Smooth muscle cell of the coronary artery (primary cell): ENCODE measurements around the gene SEZ6L2. TPM values are rescaled to one million over a fixed set of nuclear protein-coding genes. Genes with fewer than 3 reads are reported as not detected.

Source experiments
- total RNA-seq: library from RNA; depleted of rRNA; stranded (reverse); fragments of >200 nt; gene quantifications from 2 replicates; pipeline ENCODE4 v1.2.3, GENCODE V29; 2014; ENCODE audit warnings: low replicate concordance

Gene SEZ6L2
- total RNA-seq, result 2.3 and 6.6 TPM in 2 replicates

DNA sequence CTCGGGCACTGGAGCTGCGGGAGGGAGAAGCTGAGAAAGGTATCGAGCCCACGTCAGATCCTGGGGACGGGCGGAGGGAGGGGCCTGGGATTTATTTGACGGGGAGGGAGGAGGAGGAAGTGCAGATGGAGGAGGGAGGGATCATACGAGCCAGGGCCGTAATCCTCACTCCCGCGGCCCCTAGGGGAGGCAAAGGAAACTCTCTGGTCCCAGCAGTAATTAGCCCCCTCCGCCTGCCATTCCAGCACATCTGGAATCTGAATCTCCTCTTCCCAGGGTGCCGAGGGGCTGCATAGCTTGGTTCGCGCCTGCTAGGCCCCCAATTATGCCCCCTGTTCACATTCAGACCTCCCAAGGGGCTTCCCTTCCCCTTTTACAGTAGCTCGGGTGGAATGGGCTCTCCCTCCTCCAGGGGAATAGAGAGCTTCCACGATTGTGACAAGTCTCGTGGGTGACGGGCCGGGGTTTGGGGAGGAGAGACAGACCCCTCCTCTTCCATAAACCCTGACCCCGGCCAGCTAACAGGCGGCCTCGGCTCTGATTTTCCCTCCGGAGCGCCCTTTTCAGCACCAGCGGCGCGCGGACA, at the start of gene SEZ6L2:
SEZ6L2 (minus strand) TSS at position 35 of the 586 bp plus-strand sequence. CDS start 531 bp downstream, outside the sequence.

DNA sequence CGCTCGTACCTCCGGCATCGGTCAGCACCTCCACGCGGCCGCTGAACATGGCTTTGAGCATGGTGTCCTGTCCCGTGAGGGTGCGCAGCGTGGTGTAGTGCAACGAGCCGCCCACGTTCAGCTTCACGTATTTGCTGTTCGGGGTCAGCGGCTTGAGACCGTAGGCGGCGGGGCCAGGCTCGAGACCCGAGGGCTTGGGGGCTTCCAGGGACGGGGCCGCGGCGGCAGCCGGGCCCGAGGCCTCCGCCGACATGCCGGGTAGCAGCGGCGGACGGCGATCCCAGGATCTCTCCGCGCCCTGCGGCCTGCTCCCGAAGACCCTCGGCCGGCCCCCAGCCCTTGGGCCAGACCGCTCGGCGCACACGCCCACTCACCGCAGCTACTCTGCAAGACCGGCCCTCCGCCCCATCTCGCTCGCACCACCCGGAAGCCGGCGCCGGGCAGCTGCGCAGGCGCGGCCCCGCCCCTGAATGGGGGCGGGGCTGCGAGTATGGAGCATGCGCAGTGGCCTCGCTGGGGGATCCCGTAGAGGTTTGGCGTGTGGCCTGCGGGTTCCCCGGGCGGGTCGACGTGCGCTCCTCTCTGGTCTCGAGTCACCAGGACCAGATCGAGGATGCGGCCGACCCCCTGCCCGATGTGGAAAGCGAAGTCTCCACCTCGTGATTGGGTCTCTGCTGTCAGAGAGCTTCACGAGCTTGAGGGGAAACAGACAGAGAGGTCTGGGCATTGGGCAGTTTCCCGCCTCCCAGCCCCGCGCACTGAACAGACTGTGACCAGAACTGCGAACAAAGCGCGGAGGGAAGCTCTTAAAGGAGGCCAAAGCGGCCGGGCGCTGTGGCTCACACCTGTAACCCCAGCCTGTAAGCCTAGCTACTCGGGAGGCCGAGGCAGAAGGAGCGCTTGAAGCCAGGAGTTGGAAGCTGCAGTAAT, 26.7 kb upstream of the SEZ6L2 start, which contains the start of gene KCTD13:
KCTD13 (minus strand) TSS at position 446 of the 930 bp plus-strand sequence; CDS start at position 253, 193 bp downstream.

DNA sequence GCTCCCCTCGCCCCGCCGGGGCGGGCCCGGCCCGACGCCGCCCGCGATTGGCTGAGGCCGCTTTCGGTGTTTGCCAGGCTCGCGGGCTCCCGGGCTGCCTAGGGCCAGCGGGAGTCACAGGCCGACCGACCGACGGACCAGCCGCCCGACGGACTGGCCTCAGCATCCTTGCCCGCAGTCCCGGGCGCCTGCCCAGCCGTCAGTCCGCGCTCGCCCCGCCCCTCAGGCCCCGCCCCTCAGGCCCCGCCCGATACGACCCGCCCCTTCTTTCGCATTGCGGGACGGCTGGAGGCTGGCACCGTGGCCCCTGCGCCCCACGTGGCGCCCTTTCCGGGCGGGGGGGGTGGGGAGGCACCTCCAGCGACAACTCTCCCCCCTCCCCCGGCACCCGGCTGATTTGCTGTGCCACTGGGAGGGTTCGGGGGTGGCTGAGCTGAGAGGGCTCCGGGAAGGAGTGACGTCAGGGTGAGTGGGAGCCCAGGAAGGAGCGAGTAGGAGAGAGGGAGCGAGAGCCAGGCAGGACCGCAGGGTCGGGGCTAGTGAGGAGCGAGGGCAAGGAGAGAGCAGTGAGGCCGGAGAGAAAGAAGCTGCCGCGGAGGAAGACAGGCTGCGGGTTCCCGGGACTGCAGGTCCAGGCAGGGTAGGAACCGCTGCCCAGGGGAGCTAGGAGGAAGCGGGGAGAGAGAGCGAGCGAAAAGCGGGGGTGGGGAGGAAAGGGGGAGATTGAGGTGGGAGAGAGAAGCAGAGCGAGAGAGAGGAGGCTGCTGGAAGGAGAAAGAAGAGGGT, 945 bp upstream of the SEZ6L2 start, which contains the start of gene ASPHD1:
ASPHD1 (plus strand) TSS at position 387 of the 786 bp plus-strand sequence. CDS start 484 bp downstream, outside the sequence.

DNA sequence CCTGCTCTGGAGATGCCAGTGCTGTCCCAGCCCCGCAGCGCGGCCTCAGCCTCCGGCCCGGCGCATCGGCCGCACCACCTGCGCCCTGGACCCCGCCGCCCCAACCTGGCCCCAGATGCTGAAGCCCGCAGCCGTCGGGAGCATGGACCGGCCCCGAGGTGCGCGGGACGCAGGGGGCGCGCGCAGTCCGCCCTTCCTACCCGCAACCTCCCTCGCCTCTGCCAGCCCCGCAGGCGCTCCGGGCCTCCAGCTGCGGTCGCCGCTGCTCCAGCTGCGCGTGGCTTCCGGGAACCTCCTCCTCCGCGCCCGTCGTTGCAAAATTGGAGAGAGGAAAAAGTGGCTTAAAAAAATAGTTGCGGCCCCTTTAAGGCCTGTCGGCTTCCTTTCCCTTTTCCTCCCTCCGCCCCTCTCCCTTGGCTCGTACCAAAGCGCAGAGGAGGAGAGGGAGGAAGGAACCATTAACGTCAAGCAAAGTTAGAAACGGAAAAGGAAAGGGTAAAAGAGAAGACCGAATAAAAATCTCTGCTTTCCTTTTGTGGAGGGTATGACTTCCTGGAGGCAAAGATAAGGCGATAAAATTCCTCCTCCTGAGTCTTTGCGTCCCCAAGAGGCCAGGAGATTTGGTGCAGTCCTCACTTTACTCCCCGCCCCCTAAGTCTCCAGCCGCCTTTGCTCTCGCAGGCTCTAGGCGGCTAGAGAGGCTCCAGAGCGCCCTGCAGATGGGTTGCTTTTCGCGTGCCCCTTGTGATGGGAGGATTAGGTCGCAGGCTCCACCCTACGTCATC, 36.3 kb downstream of the SEZ6L2 start, which contains the start of gene CDIPT:
CDIPT (minus strand) TSS at position 343 of the 785 bp plus-strand sequence. CDS start 369 bp downstream, outside the sequence.

Other genes starting within 250 kb of the SEZ6L2 start
- gene SPN, start 236.3 kb downstream of the SEZ6L2 start, total RNA-seq, result under 0.01 TPM in 1 of 2 replicates, not detected in the other
- 5.3 and 14.7 TPM in 2 replicates for gene QPRT, start 220.4 kb downstream of the SEZ6L2 start, total RNA-seq
- gene C16orf54, start 153.6 kb downstream of the SEZ6L2 start, total RNA-seq, result not detected in 2 replicates
- gene ZG16, start 121.3 kb downstream of the SEZ6L2 start, total RNA-seq, result not detected in 2 replicates
- 8.4 and 20.4 TPM in 2 replicates for gene KIF22, start 108.8 kb downstream of the SEZ6L2 start, total RNA-seq
- gene MAZ, start 93.0 kb downstream of the SEZ6L2 start, total RNA-seq, result 166 and 189 TPM in 2 replicates
- 0.38 and 1.6 TPM in 2 replicates for gene PRRT2, start 87.4 kb downstream of the SEZ6L2 start, total RNA-seq
- 4.4 and 16.9 TPM in 2 replicates for gene PAGR1, start 83.4 kb downstream of the SEZ6L2 start, total RNA-seq
- gene MVP, start 79.1 kb downstream of the SEZ6L2 start, total RNA-seq, result 281 and 542 TPM in 2 replicates
- gene CDIPT, start 36.3 kb downstream of the SEZ6L2 start, total RNA-seq, result 65.0 and 80.7 TPM in 2 replicates
- gene ASPHD1, start 938 bp upstream of the SEZ6L2 start, total RNA-seq, result 3.4 and 13.5 TPM in 2 replicates
- gene KCTD13, start 26.7 kb upstream of the SEZ6L2 start, total RNA-seq, result 4.9 and 5.7 TPM in 2 replicates
- 47.5 and 77.3 TPM in 2 replicates for gene TMEM219, start 62.5 kb upstream of the SEZ6L2 start, total RNA-seq
- gene TAOK2, start 74.3 kb upstream of the SEZ6L2 start, total RNA-seq, result 36.0 and 45.1 TPM in 2 replicates
- 5.9 and 6.8 TPM in 2 replicates for gene HIRIP3, start 96.1 kb upstream of the SEZ6L2 start, total RNA-seq
- gene INO80E, start 96.7 kb upstream of the SEZ6L2 start, total RNA-seq, result 11.5 and 13.8 TPM in 2 replicates
- gene DOC2A, start 111.5 kb upstream of the SEZ6L2 start, total RNA-seq, result 0.08 and 0.23 TPM in 2 replicates
- not detected in 2 replicates for gene C16orf92, start 123.6 kb upstream of the SEZ6L2 start, total RNA-seq
- gene TLCD3B, start 131.7 kb upstream of the SEZ6L2 start, total RNA-seq, result not detected in 2 replicates
- 454 and 683 TPM in 2 replicates for gene ALDOA, start 166.2 kb upstream of the SEZ6L2 start, total RNA-seq
- gene PPP4C, start 176.4 kb upstream of the SEZ6L2 start, total RNA-seq, result 243 and 256 TPM in 2 replicates
- under 0.01 and 0.12 TPM in 2 replicates for gene TBX6, start 192.4 kb upstream of the SEZ6L2 start, total RNA-seq
- gene YPEL3, start 196.7 kb upstream of the SEZ6L2 start, total RNA-seq, result 8.1 and 11.5 TPM in 2 replicates
- gene GDPD3, start 214.0 kb upstream of the SEZ6L2 start, total RNA-seq, result 0.60 and 4.4 TPM in 2 replicates
- gene MAPK3, start 223.7 kb upstream of the SEZ6L2 start, total RNA-seq, result 27.1 and 40.4 TPM in 2 replicates